GM12864 (cell line): Measurements from ENCODE around the gene MOGAT1.

Source experiments
- DNase-seq: peaks from one replicate; pipeline ENCODE4 v3.0.0-alpha.2; 2011; ENCODE audit warnings: low read depth
- H3K4me3 ChIP-seq: 2 replicates; pipeline ENCODE4 v1.5.1; 2011; ENCODE audit warnings: mild to moderate bottlenecking, low read depth, low read length, control low read depth
- TF ChIP-seq, protein P1 (sequence below): IDR thresholded peaks from 2 replicates; pipeline ENCODE4 v1.5.1; 2011; ENCODE audit warnings: low read depth, mild to moderate bottlenecking, moderate library complexity, low read length, control low read depth, inconsistent platforms; ENCODE audit errors: missing control alignments

Gene MOGAT1

DNA sequence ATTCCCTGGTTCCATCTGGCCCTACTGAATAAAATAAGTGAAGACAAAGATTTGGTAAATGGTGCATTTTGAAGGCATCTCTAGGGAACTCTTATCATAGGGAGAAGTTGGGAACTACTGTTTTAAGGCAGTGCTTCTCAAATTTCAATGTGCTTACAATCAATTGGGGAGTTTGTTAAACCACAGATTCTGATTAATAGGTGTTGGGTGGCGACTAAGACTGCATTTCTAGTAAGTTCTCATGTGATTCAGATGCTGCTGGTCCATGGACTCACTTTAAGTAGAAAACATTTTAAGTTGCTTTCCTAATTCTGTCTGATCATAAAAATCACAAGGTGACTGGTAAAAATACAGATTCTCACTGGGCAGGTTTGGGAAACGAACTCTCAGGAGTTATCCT is 30.1 kb upstream of the MOGAT1 start:
- no peak for DNase-seq
- TF ChIP-seq, protein P1, sequence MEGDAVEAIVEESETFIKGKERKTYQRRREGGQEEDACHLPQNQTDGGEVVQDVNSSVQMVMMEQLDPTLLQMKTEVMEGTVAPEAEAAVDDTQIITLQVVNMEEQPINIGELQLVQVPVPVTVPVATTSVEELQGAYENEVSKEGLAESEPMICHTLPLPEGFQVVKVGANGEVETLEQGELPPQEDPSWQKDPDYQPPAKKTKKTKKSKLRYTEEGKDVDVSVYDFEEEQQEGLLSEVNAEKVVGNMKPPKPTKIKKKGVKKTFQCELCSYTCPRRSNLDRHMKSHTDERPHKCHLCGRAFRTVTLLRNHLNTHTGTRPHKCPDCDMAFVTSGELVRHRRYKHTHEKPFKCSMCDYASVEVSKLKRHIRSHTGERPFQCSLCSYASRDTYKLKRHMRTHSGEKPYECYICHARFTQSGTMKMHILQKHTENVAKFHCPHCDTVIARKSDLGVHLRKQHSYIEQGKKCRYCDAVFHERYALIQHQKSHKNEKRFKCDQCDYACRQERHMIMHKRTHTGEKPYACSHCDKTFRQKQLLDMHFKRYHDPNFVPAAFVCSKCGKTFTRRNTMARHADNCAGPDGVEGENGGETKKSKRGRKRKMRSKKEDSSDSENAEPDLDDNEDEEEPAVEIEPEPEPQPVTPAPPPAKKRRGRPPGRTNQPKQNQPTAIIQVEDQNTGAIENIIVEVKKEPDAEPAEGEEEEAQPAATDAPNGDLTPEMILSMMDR: no peak

DNA sequence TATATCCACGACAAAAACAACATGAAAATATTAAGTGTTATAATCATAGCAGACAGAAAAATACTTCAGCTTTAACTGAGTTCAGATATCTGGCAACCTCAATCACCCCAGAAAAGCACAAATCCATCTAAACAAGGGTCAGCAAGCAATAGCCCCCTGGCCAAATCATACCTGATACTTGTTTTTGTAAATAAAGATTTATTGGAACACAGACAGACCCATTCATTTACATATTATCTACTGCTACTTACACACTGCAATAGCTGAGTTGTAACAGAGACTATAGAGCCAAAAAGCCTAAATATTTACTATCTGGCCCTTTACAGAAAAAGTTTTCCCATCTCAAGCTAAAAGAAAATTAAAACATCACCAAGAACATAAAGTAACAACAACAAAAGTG is 28.3 kb upstream of the MOGAT1 start:
- no peak overlapping the region for H3K4me3 ChIP-seq
- DNase-seq: no peak
- TF ChIP-seq, protein P1: no peak

More for the DNA sequence above, 30.1 kb upstream of the MOGAT1 start:
- H3K4me3 ChIP-seq: no peak overlapping the region

DNA sequence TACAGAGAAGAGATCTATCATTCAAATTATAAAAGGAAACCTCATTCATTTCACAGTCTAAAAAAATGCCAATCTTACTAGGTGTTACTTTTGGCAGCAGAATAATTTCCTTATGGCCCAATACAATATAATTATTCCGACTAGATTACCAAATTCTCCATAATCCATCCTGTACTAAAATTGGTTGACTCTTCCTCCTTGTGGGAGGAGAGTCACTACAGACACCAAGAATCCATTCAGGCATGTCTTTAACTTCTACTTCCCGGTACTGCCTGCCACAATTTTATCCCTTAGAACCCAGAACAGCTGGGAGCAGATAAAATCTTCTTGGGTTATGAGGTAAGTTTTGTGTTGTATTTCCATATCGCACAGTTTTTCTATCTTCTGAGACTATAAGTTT is 25.4 kb upstream of the MOGAT1 start:
- TF ChIP-seq, protein P1: no peak
- no peak overlapping the region for H3K4me3 ChIP-seq
- no peak for DNase-seq

DNA sequence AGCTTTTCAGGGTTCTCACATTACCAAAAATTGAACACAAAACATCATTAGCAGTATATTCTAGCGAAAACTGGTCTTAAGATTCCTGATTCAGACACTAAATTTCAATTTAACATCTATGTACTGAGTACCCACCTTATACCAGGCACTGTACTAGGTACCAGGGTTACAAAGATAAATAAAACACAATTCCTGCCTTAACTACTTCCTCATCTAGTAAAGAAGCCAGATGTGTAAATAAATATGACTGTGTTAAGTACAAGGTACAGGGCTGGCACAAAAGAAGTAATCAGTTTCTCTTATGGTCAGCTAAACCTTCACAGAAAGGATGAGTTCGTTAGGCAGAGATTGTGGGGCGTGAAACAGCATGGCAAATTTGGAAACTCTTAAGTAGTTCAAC is 21.7 kb upstream of the MOGAT1 start:
- no peak for DNase-seq
- TF ChIP-seq, protein P1: no peak
- H3K4me3 ChIP-seq: no peak overlapping the region

DNA sequence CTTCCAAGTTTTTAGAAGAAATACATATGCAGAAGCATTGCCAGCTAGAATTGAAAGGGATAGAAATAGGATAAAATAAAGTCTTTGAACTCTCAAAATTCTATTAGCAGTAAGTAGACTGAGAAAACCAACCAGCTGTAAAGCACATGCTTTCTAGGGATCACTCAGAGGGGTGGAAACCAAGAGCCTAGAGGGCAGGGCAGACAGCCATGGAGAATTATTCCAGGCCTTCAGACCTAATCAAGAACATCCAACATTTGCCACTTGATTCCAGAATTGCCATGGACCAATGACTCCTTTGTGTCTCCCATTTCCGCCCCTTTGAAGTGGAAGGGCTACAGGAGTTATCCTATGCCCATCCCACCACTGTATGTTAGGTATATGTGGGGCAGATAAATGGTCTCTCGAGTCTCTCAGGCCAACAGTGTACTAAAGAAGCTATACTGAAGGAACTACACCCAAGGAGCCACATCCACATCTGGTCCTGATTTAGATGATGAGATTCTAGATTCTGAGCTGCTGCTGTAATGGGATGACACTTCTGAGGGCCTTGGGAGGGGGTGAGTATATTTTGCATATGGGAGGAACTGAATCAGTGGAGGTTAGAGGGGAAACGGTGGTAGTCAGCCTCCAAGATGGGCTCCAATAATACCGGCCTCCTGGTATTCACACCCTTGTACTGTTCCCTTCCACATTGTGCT is 19.6 kb upstream of the MOGAT1 start:
- TF ChIP-seq, protein P1: no peak
- H3K4me3 ChIP-seq: no peak overlapping the region
- no peak for DNase-seq

- H3K4me3 ChIP-seq: no peak overlapping the region
- TF ChIP-seq, protein P1: no peak
- no peak for DNase-seq
These were observed 18.8 kb upstream of the MOGAT1 start for GRCh38 chr2:222652491-222653255.
